ELF-1 (cell line): ENCODE results near the gene GOLGA6A.
"Not testable (repeated sequence)": the region's sequence is repeated elsewhere in the genome, so short reads cannot be mapped to it uniquely, and the experiment has no call there.

ENCODE experiments used
- DNase-seq: peaks from one replicate; pipeline ENCODE4 v3.0.0-alpha.2; 2016; ENCODE audit warnings: low read depth, low spot score

GOLGA6A gene

GRCh38 chr15:74053517-74053916 is 28.8 kb downstream of the GOLGA6A start:
- no peak for DNase-seq

GRCh38 chr15:74052271-74053260 is 29.8 kb downstream of the GOLGA6A start:
- DNase-seq = not testable (repeated sequence)

GRCh38 chr15:74050556-74051234 is 31.7 kb downstream of the GOLGA6A start:
- no peak for DNase-seq

GRCh38 chr15:74050127-74050526 is 32.2 kb downstream of the GOLGA6A start:
- no peak for DNase-seq

- DNase-seq = no peak
These were observed 36.1 kb downstream of the GOLGA6A start for GRCh38 chr15:74046275-74046674.

GRCh38 chr15:74045636-74046274 is 36.6 kb downstream of the GOLGA6A start:
- DNase-seq = no peak

- no peak for DNase-seq
These were observed 37.2 kb downstream of the GOLGA6A start for GRCh38 chr15:74045184-74045583.

GRCh38 chr15:74044267-74045110 is 37.9 kb downstream of the GOLGA6A start:
- DNase-seq = no peak

- no peak for DNase-seq
These were observed 38.7 kb downstream of the GOLGA6A start for GRCh38 chr15:74043425-74044266.

GRCh38 chr15:74042603-74043424 is 39.5 kb downstream of the GOLGA6A start:
- no peak for DNase-seq

GRCh38 chr15:74041777-74042435 is 40.4 kb downstream of the GOLGA6A start:
- no peak for DNase-seq

GRCh38 chr15:74041311-74041756 is 41.0 kb downstream of the GOLGA6A start:
- no peak for DNase-seq

- DNase-seq = peak; percentile 75
These were observed 42.1 kb downstream of the GOLGA6A start for GRCh38 chr15:74040109-74040850.

GRCh38 chr15:74039656-74040010 is 42.7 kb downstream of the GOLGA6A start:
- DNase-seq = no peak

GRCh38 chr15:74038707-74039655 is 43.4 kb downstream of the GOLGA6A start:
- DNase-seq = no peak

GRCh38 chr15:74037171-74038117 is 44.9 kb downstream of the GOLGA6A start:
- DNase-seq = no peak
